Hypothalamus (tissue), 51 donors: ENCODE results near the gene MCC.

Experiments
- DNase-seq, 51 donors: peaks; one replicate each; lab custom pipeline; 2025; lab: John Stamatoyannopoulos, UW

Gene MCC

DNA sequence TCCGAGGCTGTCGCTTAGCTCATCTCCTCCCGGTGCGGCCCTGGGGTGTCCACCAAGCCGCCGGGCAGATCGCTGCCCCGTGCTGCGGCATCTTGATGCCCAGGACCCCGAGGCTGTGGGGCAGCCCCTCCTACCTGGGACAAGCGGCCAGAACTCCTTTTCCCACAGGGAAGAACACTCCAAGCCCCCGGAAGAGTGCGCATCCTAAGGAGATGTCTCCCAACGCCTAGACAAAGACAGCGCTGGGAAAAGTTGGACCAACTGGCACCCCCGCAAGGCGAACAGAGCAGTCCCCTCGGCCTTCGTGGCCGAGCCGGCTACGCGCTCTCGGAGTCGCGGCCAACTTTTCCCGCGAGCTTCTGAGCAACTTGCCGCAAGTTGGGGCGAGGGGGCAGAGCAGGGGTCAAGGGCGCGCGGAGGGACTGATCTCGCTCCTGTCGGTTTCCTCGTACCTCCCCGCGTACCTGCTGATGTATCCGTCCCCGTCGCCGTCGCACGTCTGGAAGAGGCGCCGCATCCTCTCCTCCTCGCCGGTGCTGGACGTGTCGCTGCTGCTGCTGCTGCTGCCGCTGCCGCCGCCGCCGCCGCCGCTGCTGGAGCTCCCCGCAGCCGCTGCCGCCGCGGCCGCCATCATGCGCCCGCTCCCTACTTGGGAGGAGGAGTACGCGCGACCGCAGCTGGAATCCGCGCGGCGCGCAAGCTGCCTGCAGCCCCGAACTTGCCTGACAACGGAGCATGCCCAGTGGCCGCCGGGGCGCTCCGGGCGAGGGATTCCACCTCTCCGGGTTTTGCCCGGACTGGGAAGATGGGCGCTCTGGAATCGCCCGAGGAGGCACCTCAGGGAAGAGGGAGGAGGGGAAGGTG lies at the start of gene MCC:
MCC (minus strand) TSS at position 673 of the 864 bp plus-strand sequence.
- DNase-seq: peak in 49 of 51 donors; percentile 7 to 75 (median 46)

GRCh38 chr5:113531481-113532159 lies 43.4 kb upstream of the MCC start:
- DNase-seq: no peak

- no peak for DNase-seq
Observed at GRCh38 chr5:113527746-113528145, 39.5 kb upstream of the MCC start.

GRCh38 chr5:113526421-113526820 lies 38.2 kb upstream of the MCC start:
- no peak for DNase-seq

DNA sequence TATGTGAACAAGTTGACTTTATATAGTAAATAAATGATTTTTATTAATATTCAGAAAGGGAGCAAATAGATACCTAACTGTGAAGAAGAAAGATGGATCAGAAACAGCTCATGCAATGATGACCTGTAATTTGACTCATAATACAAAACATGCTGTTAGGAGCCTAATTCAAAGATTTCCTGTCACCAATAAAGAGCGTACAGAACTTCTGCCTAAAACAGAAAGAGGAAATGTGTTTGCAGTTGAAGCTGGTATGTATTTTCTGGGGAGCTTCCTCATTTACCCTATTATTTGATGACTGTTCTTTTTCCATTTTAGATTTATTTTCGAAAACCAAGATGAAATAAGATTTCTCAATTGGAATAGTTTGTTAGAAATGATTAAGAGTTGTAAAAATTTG lies 36.7 kb upstream of the MCC start:
- DNase-seq: no peak

- DNase-seq: no peak
Observed at GRCh38 chr5:113523168-113523567, 34.9 kb upstream of the MCC start.

DNA sequence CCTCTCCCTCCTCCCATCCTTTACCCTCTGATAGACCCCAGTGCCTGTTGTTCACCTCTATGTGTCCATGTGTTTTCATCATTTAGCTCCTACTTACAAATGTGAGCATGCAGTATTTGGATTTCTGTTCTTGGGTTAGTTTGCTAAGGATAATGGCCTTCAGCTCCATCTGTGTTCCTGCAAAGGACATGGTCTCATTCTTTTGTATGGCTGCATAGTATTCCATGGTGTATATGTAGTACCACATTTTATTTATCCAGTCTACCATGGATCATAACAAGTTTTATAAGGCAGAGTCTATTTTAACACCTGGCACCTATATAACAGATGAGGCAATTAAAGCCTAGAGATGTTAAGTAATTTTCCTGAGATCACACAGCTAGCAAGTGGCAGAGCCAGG lies 32.6 kb upstream of the MCC start:
- no peak for DNase-seq

GRCh38 chr5:113520429-113520828 lies 32.2 kb upstream of the MCC start:
- DNase-seq: no peak

GRCh38 chr5:113519412-113519811 lies 31.2 kb upstream of the MCC start:
- DNase-seq: no peak

DNA sequence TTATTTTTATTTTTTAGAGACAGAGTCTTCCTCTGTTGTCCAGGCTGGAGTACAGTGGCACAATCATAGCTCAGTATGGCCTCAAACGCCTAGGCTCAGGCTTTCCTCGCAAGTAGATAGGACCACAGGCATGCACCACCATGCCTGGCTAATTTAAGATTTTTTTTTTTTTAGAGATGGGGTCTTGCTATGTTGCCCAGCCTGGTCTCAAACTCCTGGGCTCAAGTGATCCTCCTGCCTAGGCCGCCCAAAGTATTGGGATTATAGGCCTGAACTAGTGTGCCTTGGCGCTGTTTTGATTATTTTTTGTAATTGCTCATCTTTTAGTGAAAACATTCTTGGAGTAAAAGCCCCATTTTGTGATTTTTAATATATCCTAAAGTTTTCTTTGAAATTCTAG lies 30.6 kb upstream of the MCC start:
- no peak for DNase-seq

DNA sequence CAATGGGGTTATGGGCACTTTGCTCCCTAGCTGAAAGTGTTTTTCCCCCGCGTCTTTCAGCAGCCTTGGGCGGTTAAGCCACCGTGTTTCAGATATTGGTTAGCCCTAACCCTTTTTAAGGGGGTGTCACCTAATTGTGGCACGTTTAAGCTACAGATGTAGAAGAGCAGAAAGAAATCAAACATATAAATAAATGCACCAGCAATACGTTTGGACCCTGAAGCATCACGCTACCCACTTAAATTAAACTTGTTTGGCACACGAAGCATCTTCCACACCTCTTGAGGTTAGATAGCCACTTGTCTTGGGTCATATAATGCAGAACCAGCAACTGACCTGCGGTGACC lies 26.0 kb upstream of the MCC start:
- DNase-seq: peak in 8 of 51 donors; percentile 0 to 53 (median 26)

DNA sequence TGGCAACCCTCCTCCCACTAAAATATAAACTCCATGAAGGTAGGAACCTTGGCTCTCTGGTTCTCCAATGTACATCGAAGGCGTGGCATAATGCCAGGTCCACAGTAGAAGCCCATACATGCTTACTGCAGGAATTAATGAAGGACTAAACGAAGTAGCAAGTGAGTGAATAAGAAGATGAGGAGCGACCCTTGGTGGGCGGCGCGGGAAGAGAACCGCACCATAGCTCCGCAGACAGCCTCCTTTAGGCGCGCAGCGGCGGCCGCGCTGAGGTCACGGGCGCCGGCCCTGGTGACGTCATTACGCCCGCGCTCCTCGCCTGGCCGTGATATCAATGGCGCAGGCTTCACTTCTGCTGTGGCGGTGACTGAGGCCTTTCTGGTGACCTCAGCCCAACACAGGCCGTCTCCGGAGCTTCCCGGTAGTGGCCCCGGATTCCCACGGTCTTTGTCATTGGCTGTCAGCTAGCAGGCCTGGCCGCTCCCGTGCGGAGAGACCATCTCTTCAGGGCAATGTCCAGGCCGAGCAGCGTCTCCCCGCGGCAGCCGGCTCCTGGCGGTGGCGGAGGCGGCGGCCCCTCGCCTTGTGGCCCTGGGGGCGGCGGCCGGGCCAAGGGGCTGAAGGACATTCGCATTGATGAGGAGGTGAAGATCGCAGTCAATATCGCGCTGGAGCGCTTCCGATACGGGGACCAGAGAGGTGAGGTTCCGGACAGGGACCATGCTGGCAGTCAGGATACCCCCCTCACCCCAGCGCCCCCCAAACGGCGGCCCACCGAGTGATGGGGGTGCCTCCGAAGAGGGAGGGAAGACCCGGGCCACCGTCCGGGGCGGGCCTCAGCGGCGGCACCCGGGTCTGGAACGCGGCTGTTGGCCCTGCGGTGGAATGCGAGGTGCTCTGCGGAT lies 25.4 kb upstream of the MCC start, which contains the start of gene YTHDC2:
YTHDC2 (plus strand) TSS at position 311 of the 905 bp plus-strand sequence; CDS start at position 513, 202 bp downstream.
- DNase-seq: peak; percentile 28 to 91 (median 76)

GRCh38 chr5:113512341-113512740 lies 24.1 kb upstream of the MCC start:
- DNase-seq: no peak

DNA sequence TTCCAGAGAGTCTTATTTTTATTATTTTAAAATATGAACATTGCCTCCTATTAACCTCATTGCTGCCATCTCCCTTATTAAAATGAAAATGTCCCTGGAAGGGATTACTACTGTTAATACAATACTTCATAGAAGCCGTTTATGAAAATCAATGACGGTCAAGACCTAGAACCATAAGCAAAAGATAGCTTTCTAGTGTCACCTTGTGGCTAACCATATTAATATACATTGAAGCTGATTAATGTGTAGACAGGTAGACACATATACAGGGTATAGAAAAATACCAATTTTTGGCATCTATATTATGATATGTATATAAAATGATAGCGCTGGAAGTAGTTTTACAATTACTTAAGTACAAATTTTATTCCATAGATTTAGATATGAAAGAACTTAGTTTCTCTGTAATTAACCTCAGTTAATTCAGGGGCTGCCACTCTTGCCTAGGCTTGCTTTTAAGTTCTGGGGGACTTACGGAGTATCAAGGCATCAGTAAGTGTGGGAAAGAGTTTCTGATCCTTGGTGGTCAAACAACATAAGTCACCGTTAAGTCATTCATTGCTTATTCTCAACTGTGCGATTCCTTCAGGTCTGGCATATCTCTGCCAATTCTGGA lies 22.7 kb upstream of the MCC start:
- DNase-seq: no peak

- DNase-seq: no peak
Observed at GRCh38 chr5:113508756-113509155, 20.5 kb upstream of the MCC start.

GRCh38 chr5:113507601-113508000 lies 19.3 kb upstream of the MCC start:
- no peak for DNase-seq

DNA sequence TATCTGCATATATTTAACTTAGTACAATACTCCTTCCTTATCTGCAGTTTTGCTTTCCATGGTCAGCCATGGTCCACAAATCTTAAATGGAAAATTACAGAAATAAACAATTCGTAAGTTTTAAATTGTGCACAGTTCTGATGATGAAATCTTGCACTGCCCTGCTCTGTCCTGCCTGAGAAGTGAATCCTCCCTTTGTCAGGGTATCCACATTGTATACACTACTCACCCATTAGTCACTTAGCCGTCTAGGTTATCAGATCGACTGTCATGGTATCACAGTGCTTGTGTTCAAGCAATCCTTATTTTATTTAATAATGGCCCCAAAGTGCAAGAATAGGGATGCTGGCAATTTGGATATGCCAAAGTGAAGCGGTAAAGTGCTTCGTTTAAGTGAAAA lies 16.9 kb upstream of the MCC start:
- no peak for DNase-seq

- DNase-seq: no peak
Observed at GRCh38 chr5:113503146-113503545, 14.9 kb upstream of the MCC start.

- DNase-seq: no peak
Observed at GRCh38 chr5:113502073-113502472, 13.8 kb upstream of the MCC start.

DNA sequence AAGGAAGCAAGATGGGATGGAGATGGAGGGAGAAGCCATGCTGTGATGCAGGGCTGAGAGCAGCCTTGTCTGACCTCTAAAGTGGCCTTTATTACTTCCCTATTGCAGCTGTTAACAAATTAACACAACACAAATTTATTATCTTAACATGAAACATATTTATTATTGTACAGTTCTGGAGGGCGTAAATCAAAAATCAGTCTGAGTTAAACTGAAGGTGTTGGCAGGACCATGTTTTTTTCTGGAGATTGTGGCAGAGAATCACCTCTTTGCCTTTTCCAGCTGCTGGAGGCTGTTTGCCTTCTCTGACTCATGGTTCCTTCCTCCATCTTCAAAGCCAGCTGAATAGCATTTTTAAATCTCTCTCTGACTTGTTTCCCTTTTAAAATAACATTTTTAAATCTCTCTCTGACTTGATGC lies 7.2 kb upstream of the MCC start:
- no peak for DNase-seq

GRCh38 chr5:113493446-113493845 lies 5.2 kb upstream of the MCC start:
- no peak for DNase-seq
